GM12878 (cell line): ENCODE data around the gene TTLL8. TPM values are rescaled to one million over a fixed set of nuclear protein-coding genes. Genes with fewer than 3 reads are reported as not detected.
A peak's percentile ranks its signal among the peaks of the same experiment; 100 is the strongest.

Experiments used
- ATAC-seq: fragments of 200-7000 bp; cut with Tn5 transposase; 3 replicates; pipeline ENCODE4 v1.9.1; 2020; ENCODE audit warnings: mild to moderate bottlenecking, moderate library complexity
- BruUV-seq: library from RNA; stranded (reverse); fragments of 400-500 nt; replicated peaks from 2 replicates; lab custom pipeline; 2021; lab: Mats Ljungman, UMichigan
- CTCF ChIA-PET: fragments of 300-600 bp; sonication (Branson Sonifier 250); formaldehyde crosslinking; extraction: SDS; loops from one replicate; lab custom pipeline; 2021; ENCODE audit warnings: inconsistent platforms; lab: Yijun Ruan, JAX
- POLR2A ChIA-PET: fragments of 350-600 bp; formaldehyde crosslinking; extraction: SDS; loops from one replicate; lab custom pipeline; 2021; ENCODE audit warnings: inconsistent platforms; lab: Charles Lee
- RAD21 ChIA-PET: fragments of 300-600 bp; sonication (Branson Sonifier 250); formaldehyde crosslinking; loops from one replicate; lab custom pipeline; 2023; ENCODE audit warnings: antibody characterized with exemption; ENCODE audit not compliant: unreplicated experiment; lab: Charles Lee
- SMC1A ChIA-PET: fragments of 300-600 bp; sonication (Branson Sonifier 250); formaldehyde crosslinking; loops from one replicate; lab custom pipeline; 2023; ENCODE audit not compliant: unreplicated experiment, uncharacterized antibody; lab: Charles Lee
- DNase-seq: peaks from one replicate; pipeline ENCODE4 v3.0.0-alpha.2; 2011; ENCODE audit warnings: low read depth, low spot score
- FAIRE-seq: peaks from 3 replicates; lab custom pipeline; 2011; peaks lifted over from hg19 to GRCh38; lab: Jason Lieb, UNC
- H2AFZ ChIP-seq: 2 replicates; pipeline ENCODE4 v1.6.0; 2011; ENCODE audit warnings: low read depth, low read length, control low read depth; ENCODE audit not compliant: control insufficient read depth
- H3K27ac ChIP-seq: 2 replicates; pipeline ENCODE4 v1.5.1; 2011; ENCODE audit warnings: control low read depth; ENCODE audit not compliant: control insufficient read depth, insufficient read depth
- H3K27me3 ChIP-seq, 2 experiments: replicated peaks in 1 of 2; 2 replicates each; pipeline versions ENCODE4 v1.6.0 to v1.6.1; 2011; ENCODE audit warnings: low read length in 1 of 2; ENCODE audit not compliant: control insufficient read depth in 2 of 2, insufficient read depth in 2 of 2
- H3K36me3 ChIP-seq, 2 experiments: 2 replicates each; pipeline ENCODE4 v1.5.1; 2011; ENCODE audit warnings: low read length in 1 of 2; ENCODE audit not compliant: control insufficient read depth in 2 of 2, insufficient read depth in 2 of 2
- H3K4me1 ChIP-seq: 2 replicates; pipeline ENCODE4 v1.6.1; 2011; ENCODE audit warnings: mild to moderate bottlenecking, low read length, moderate library complexity, mixed read lengths; ENCODE audit not compliant: control insufficient read depth, insufficient read depth
- H3K4me2 ChIP-seq: 2 replicates; pipeline ENCODE4 v1.6.0; 2011; ENCODE audit warnings: control low read depth; ENCODE audit not compliant: control insufficient read depth, insufficient read depth
- H3K4me3 ChIP-seq: fragments of 200-600 bp; sonication (generic); 2 replicates; pipeline ENCODE4 v1.5.1; 2016
- H3K79me2 ChIP-seq: 2 replicates; pipeline ENCODE4 v1.6.0; 2011; ENCODE audit warnings: low read length; ENCODE audit not compliant: control insufficient read depth, insufficient read depth
- H3K9ac ChIP-seq: 2 replicates; pipeline ENCODE4 v1.8.0; 2011; ENCODE audit warnings: low read length, control low read depth, mixed read lengths; ENCODE audit not compliant: control insufficient read depth, insufficient read depth
- H3K9me3 ChIP-seq: replicated peaks from 3 replicates; pipeline ENCODE4 v1.5.1; 2011; ENCODE audit warnings: mild to moderate bottlenecking, low read length; ENCODE audit not compliant: control insufficient read depth, insufficient read depth
- H4K20me1 ChIP-seq: 2 replicates; pipeline ENCODE4 v1.6.0; 2011; ENCODE audit not compliant: control insufficient read depth, insufficient read depth
- CHD1 ChIP-seq: IDR thresholded peaks from 2 replicates; pipeline ENCODE4 v1.6.1; 2012; ENCODE audit warnings: low read depth, low read length, improper control_type of control experiment
- DPF2 ChIP-seq: fragments of 450-650 bp; IDR thresholded peaks from 2 replicates; pipeline ENCODE4 v1.6.1; 2017; ENCODE audit warnings: mild to moderate bottlenecking
- GABPA ChIP-seq: IDR thresholded peaks from 2 replicates; pipeline ENCODE4 v1.6.1; 2014; ENCODE audit warnings: antibody characterized with exemption, low read depth, mild to moderate bottlenecking, inconsistent platforms
- GATAD2B ChIP-seq: fragments of 450-650 bp; conservative IDR thresholded peaks from 2 replicates; pipeline ENCODE4 v1.6.1; 2017; ENCODE audit warnings: low read depth, mild to moderate bottlenecking, moderate library complexity
- IKZF1 ChIP-seq: fragments of 450-650 bp; conservative IDR thresholded peaks from 2 replicates; pipeline ENCODE4 v1.6.1; 2017; ENCODE audit warnings: antibody characterized with exemption, mild to moderate bottlenecking
- KLF5 ChIP-seq: fragments of 450-650 bp; IDR thresholded peaks from 2 replicates; pipeline ENCODE4 v1.6.1; 2014; ENCODE audit warnings: mild to moderate bottlenecking; ENCODE audit not compliant: partially characterized antibody
- LARP7 ChIP-seq: fragments of 450-650 bp; IDR thresholded peaks from 2 replicates; pipeline ENCODE4 v1.6.1; 2017; ENCODE audit warnings: mild to moderate bottlenecking
- POLR2A ChIP-seq: IDR thresholded peaks from 2 replicates; pipeline ENCODE4 v1.6.1; 2011; ENCODE audit warnings: low read depth, mild to moderate bottlenecking, low read length
- POLR2AphosphoS2 ChIP-seq: IDR thresholded peaks from 2 replicates; pipeline ENCODE4 v1.6.1; 2011; ENCODE audit warnings: low read depth, mild to moderate bottlenecking, low read length, improper control_type of control experiment, moderate library complexity
- ZNF687 ChIP-seq: fragments of 450-650 bp; IDR thresholded peaks from 2 replicates; pipeline ENCODE4 v1.6.1; 2017; ENCODE audit warnings: mild to moderate bottlenecking, moderate library complexity
- WGBS: methylation state at CpG from one replicate; pipeline ENCODE4 v1.1.6; 2016; ENCODE audit warnings: low lambda C conversion rate; ENCODE audit not compliant: insufficient replicate concordance, insufficient coverage; ENCODE audit errors: missing lambda C conversion rate; 5-methylcytosine and 5-hydroxymethylcytosine counted together
- in situ Hi-C: fragments of 300-500 bp; cut with MboI; formaldehyde crosslinking; loops from 9 replicates; pipeline ENCODE4 v1.14.3; 2018; ENCODE audit warnings: mixed read lengths
- intact Hi-C: fragments of 100-400 bp; cut with micrococcal nuclease; formaldehyde crosslinking; loops from one replicate; pipeline ENCODE4 v1.14.2; 2022; ENCODE audit not compliant: unreplicated experiment
- polyA plus RNA-seq, 11 experiments: library from polyadenylated mRNA; depleted of rRNA in 4 of 11; unstranded in 6 of 11; stranded (reverse) in 5 of 11; fragments of >200 nt; fragmentation: Nextera tagmentation in 4 of 11; fragmentation: Illumina TruSeq in 1 of 11; extraction: Ambion mirVana in 4 of 11; extraction: Trizol in 1 of 11; gene quantifications; 1 replicate in 1 of 11; 2 replicates in 10 of 11; pipeline versions ENCODE4 v1.2.1 to v1.2.3, GENCODE V29; 2011 to 2016; ENCODE audit warnings: inconsistent platforms in 2 of 11, missing spikeins in 2 of 11, low read depth in 1 of 11
- total RNA-seq, 4 experiments: library from RNA; depleted of rRNA in 3 of 4; stranded (reverse); fragments of >200 nt in 3 of 4; fragmentation: Illumina TruSeq in 1 of 4; extraction: Trizol in 1 of 4; gene quantifications; 2 replicates each; pipeline versions ENCODE4 v1.2.1 to v1.2.3, GENCODE V29; 2013 to 2021

Gene TTLL8
- total and polyA plus RNA-seq, 10 of the 15 experiments (the other 5 are each of a cell fraction or from before 2014, with no cell fraction given), result not detected

- 56% methylated on average over 35 of the region's 46 CpGs for WGBS
These were observed 48.1 kb downstream of the TTLL8 start for GRCh38 chr22:50009765-50010675.

GRCh38 chr22:50009251-50009650 lies 48.8 kb downstream of the TTLL8 start:
- H3K9me3 ChIP-seq, result no peaks in the 10 kb centered on the region
- H2AFZ ChIP-seq, result no peak overlapping the region
- H3K36me3 ChIP-seq, result no peaks in the 10 kb centered on the region
- 87% methylated on average over 16 of the region's 16 CpGs for WGBS
- no peaks in the 10 kb centered on the region for H4K20me1 ChIP-seq
- RAD21 ChIA-PET, result interaction anchor here (2.0 kb wide), 1 partner anchor 21 kb away, joined by 5 read pairs; no protein-coding TSS in a partner anchor
- H3K9ac ChIP-seq, result no peak overlapping the region
- intact Hi-C loops, result no loop called here
- no peak overlapping the region for H3K27ac ChIP-seq
- in situ Hi-C loops, result no loop called here
- SMC1A ChIA-PET, result no interaction called here
- no peaks in the 10 kb centered on the region; a peak in 1 of 4 replicates for H3K27me3 ChIP-seq
- FAIRE-seq (no peak), DNase-seq (no peak), ATAC-seq (no peak)
- no peak overlapping the region for H3K4me3 ChIP-seq
- no peaks in the 10 kb centered on the region for H3K79me2 ChIP-seq
- POLR2A ChIA-PET, result no interaction called here
- CTCF ChIA-PET, result no interaction called here
- peaks cover 13% of the 10 kb centered on the region for H3K4me1 ChIP-seq
- no peak overlapping the region for H3K4me2 ChIP-seq
- no TSS peak for BruUV-seq
- TF ChIP-seq POLR2AphosphoS2 (no peak), GATAD2B (no peak), ZNF687 (no peak), GABPA (no peak), KLF5 (no peak)

More at GRCh38 chr22:50009765-50010675, 48.1 kb downstream of the TTLL8 start:
- peak overlapping the region; percentile 24; the same call in 1 of the 2 replicates for H2AFZ ChIP-seq
- H3K4me2 ChIP-seq, result peak overlapping the region; percentile 59
- ChIA-PET SMC1A (no interaction called here), CTCF (interaction anchor here (3.0 kb wide), 1 partner anchor 79 kb away, joined by 11 read pairs; no protein-coding TSS in a partner anchor), POLR2A (interaction anchor here (1.4 kb wide), 1 partner anchor 48 kb away, joined by 6 read pairs; no protein-coding TSS in a partner anchor), RAD21 (interaction anchor here (1.4 to 2.0 kb wide), 3 partner anchors 20 to 33 kb away, joined by 4 to 6 read pairs (median 5); no protein-coding TSS in a partner anchor)
- H3K36me3 ChIP-seq, result no peaks in the 10 kb centered on the region
- no peak for DNase-seq
- H3K4me3 ChIP-seq, result peak overlapping the region; percentile 58; the same call in 1 of the 2 replicates
- no peaks in the 10 kb centered on the region for H3K9me3 ChIP-seq
- H3K4me1 ChIP-seq, result peaks cover 14% of the 10 kb centered on the region
- H4K20me1 ChIP-seq, result no peaks in the 10 kb centered on the region
- ATAC-seq, result peak; percentile 33
- FAIRE-seq, result peak; percentile 38
- in situ Hi-C loops (no loop called here), intact Hi-C loops (no loop called here)
- no peaks in the 10 kb centered on the region for H3K79me2 ChIP-seq
- TF ChIP-seq CHD1 (no peak), IKZF1 (0 out of 2 replicates have a peak, but pooled peaks have one; percentile 5), DPF2 (peak; percentile 60; the same call in 1 of the 2 replicates), GATAD2B (0 out of 2 replicates have a peak, but pooled peaks have one; percentile 60), POLR2A (0 out of 2 replicates have a peak, but pooled peaks have one; percentile 18), LARP7 (peak; percentile 27; the same call in 1 of the 2 replicates)
- no peak overlapping the region for H3K27ac ChIP-seq
- no peaks in the 10 kb centered on the region; a peak in 1 of 4 replicates for H3K27me3 ChIP-seq
- peak overlapping the region; percentile 27; the same call in 1 of the 2 replicates for H3K9ac ChIP-seq
- no TSS peak for BruUV-seq
